ENCODE measurements around the gene PREX1. TPM values are rescaled to one million over a fixed set of nuclear protein-coding genes. Genes with fewer than 3 reads are reported as not detected.

The PREX1 gene
- total and polyA plus RNA-seq, 2 of the 4 experiments (the other 2 are of a cell fraction) = 0.67 to 0.72 TPM

DNA sequence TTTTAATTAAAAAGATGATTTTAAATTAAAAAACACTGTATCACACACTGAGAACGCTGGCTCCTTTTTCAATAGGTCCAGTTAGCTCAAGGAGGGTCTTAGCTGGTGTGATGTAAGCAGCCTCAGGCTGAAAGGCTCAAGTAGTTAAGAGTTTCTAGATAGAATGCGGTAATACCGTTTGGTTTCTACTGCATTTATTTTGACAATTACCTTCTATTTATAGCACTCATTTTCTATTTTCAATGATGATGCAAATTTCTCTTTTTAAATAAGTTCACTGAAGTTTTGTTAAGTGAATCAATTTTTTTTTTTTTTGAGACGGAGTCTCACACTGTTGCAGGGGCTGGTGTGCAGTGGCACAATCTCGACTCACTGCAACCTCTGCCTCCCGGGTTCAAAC is 87.1 kb downstream of the PREX1 start:
- Histone ChIP-seq H2AFZ (replicated peaks; ENCODE audit: low read length, poor library complexity) (no peak overlapping the region), H3K27me3 (ENCODE audit: control insufficient read depth, insufficient read depth, low read length) (peaks cover 3% of the 10 kb centered on the region; the same call in 1 of the 2 replicates), H3K56ac (ENCODE audit: extremely low read depth, insufficient read depth, low read length) (no peak overlapping the region), H2BK120ac (ENCODE audit: low read depth, low read length) (no peak overlapping the region), H2BK20ac (ENCODE audit: low read depth, low read length) (no peak overlapping the region), H3K9ac (ENCODE audit: low read depth, low read length) (no peak overlapping the region), H3K23ac (ENCODE audit: low read depth, low read length) (no peak overlapping the region), H4K20me1 (ENCODE audit: insufficient read depth, low read length) (no peaks in the 10 kb centered on the region), H4K5ac (ENCODE audit: low read depth, low read length) (no peak overlapping the region), H3K9me3 (ENCODE audit: control insufficient read depth, insufficient read depth, low read length) (no peaks in the 10 kb centered on the region), H3K4ac (ENCODE audit: low read depth, low read length) (no peak overlapping the region), H3K18ac (ENCODE audit: low read depth, low read length) (no peak overlapping the region), H3K79me1 (ENCODE audit: low read depth in 1 of 2, low read length in 2 of 2) (no peaks in the 10 kb centered on the region), H2BK15ac (ENCODE audit: low read depth, low read length) (no peak overlapping the region), H4K8ac (ENCODE audit: low read depth in 2 of 2, low read length in 2 of 2) (no peak overlapping the region), H3K4me1 (ENCODE audit: control insufficient read depth, insufficient read depth, low read length) (no peaks in the 10 kb centered on the region), H3K9me1 (ENCODE audit: insufficient read depth, low read length) (no peaks in the 10 kb centered on the region), H3K14ac (replicated peaks; ENCODE audit: low read depth, low read length) (no peak overlapping the region), H3K4me3 (ENCODE audit: insufficient read depth, low read depth, low read length) (no peak overlapping the region), H2BK5ac (ENCODE audit: low read depth, low read length, poor library complexity, severe bottlenecking) (no peak overlapping the region), H3K36me3 (ENCODE audit: control insufficient read depth, insufficient read depth, low read length) (no peaks in the 10 kb centered on the region), H3K4me2 (ENCODE audit: low read depth, low read length) (no peak overlapping the region), H4K91ac (ENCODE audit: insufficient read depth, low read depth, low read length) (no peak overlapping the region), H2AK9ac (replicated peaks; ENCODE audit: low read depth, low read length, poor library complexity) (no peak overlapping the region), H2AK5ac (ENCODE audit: low read depth, low read length) (no peak overlapping the region), H3K27ac (ENCODE audit: insufficient read depth, low read length) (no peak overlapping the region)
- no TSS peak for BruUV-seq (replicated peaks)
- DNase-seq = no peak
- ChIA-PET POLR2A (ENCODE audit: unreplicated experiment) (no interaction called here), CTCF (no interaction called here)
- WGBS, 2 experiments (ENCODE audit: extremely low coverage in 2 of 2, insufficient read length in 1 of 2) = no CpG with 5 or more reads among the region's 6 CpGs
- TF ChIP-seq NFE2L2 (IDR thresholded peaks at IDR 0.05; ENCODE audit: low read depth, low read length) (no peak), CEBPB (IDR thresholded peaks at IDR 0.05; ENCODE audit: low read depth, low read length) (no peak), POLR2A (IDR thresholded peaks at IDR 0.05; ENCODE audit: low read depth, low read length) (no peak), RCOR1 (IDR thresholded peaks at IDR 0.05; ENCODE audit: insufficient replicate concordance, low read length) (no peak), MAZ (IDR thresholded peaks at IDR 0.05; ENCODE audit: borderline replicate concordance, low read depth, low read length) (no peak), SMC3 (IDR thresholded peaks at IDR 0.05; ENCODE audit: low read depth, low read length) (no peak), FOS (IDR thresholded peaks at IDR 0.05; ENCODE audit: low read depth, low read length) (no peak), MAFK (IDR thresholded peaks at IDR 0.05; ENCODE audit: low read depth, low read length) (no peak)
- TF ChIP-seq, protein P1, sequence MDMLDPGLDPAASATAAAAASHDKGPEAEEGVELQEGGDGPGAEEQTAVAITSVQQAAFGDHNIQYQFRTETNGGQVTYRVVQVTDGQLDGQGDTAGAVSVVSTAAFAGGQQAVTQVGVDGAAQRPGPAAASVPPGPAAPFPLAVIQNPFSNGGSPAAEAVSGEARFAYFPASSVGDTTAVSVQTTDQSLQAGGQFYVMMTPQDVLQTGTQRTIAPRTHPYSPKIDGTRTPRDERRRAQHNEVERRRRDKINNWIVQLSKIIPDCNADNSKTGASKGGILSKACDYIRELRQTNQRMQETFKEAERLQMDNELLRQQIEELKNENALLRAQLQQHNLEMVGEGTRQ (IDR thresholded peaks at IDR 0.05; ENCODE audit: low read depth, low read length) = no peak
- TF ChIP-seq, protein P2, sequence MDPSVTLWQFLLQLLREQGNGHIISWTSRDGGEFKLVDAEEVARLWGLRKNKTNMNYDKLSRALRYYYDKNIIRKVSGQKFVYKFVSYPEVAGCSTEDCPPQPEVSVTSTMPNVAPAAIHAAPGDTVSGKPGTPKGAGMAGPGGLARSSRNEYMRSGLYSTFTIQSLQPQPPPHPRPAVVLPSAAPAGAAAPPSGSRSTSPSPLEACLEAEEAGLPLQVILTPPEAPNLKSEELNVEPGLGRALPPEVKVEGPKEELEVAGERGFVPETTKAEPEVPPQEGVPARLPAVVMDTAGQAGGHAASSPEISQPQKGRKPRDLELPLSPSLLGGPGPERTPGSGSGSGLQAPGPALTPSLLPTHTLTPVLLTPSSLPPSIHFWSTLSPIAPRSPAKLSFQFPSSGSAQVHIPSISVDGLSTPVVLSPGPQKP (IDR thresholded peaks at IDR 0.05; ENCODE audit: borderline replicate concordance, low read depth, low read length) = no peak
- TF ChIP-seq, protein P3, sequence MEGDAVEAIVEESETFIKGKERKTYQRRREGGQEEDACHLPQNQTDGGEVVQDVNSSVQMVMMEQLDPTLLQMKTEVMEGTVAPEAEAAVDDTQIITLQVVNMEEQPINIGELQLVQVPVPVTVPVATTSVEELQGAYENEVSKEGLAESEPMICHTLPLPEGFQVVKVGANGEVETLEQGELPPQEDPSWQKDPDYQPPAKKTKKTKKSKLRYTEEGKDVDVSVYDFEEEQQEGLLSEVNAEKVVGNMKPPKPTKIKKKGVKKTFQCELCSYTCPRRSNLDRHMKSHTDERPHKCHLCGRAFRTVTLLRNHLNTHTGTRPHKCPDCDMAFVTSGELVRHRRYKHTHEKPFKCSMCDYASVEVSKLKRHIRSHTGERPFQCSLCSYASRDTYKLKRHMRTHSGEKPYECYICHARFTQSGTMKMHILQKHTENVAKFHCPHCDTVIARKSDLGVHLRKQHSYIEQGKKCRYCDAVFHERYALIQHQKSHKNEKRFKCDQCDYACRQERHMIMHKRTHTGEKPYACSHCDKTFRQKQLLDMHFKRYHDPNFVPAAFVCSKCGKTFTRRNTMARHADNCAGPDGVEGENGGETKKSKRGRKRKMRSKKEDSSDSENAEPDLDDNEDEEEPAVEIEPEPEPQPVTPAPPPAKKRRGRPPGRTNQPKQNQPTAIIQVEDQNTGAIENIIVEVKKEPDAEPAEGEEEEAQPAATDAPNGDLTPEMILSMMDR (conservative IDR thresholded peaks at IDR 0.05; ENCODE audit: low read depth, low read length) = no peak
- dilution Hi-C loops (cut with HindIII; ENCODE audit: low sequenced_read_pairs, unreplicated experiment) = no loop called here
- intact Hi-C loops (cut with micrococcal nuclease) = no loop called here
- ATAC-seq (ENCODE audit: low read depth) = no peak
- in situ Hi-C loops (cut with MboI; ENCODE audit: low sequenced_read_pairs) = no loop called here
